Measurements from ENCODE around the gene CCDC63.

- TF ChIP-seq CTCF (IDR thresholded peaks at IDR 0.05 in 2 of 3, conservative IDR thresholded peaks at IDR 0.05 in 1 of 3; ENCODE audit: insufficient read depth in 2 of 3, low read depth in 1 of 3, low read length in 3 of 3) (no peak), STAT5A (IDR thresholded peaks at IDR 0.05; ENCODE audit: borderline replicate concordance, low read length) (no peak), RBFOX2 (IDR thresholded peaks at IDR 0.05; ENCODE audit: low read depth, low read length) (no peak), AFF4 (CRISPR knock-in tag; IDR thresholded peaks at IDR 0.05) (no peak), ZFX (CRISPR knock-in tag; IDR thresholded peaks at IDR 0.05) (no peak), POLR2A (conservative IDR thresholded peaks at IDR 0.05) (no peak), ZNF133 (CRISPR knock-in tag; IDR thresholded peaks at IDR 0.05) (no peak), TCF7L2 (IDR thresholded peaks at IDR 0.05; ENCODE audit: low read depth, low read length) (no peak), KDM1A (IDR thresholded peaks at IDR 0.05) (no peak), CEBPB (tag; IDR thresholded peaks at IDR 0.05) (no peak)
Observed at GRCh38 chr12:110933326-110933974, 86.7 kb downstream of the CCDC63 start.

Data from K562 (cell line).